ENCODE data around the gene MYD88. TPM values are rescaled to one million over a fixed set of nuclear protein-coding genes. Genes with fewer than 3 reads are reported as not detected.
A peak's percentile ranks its signal among the peaks of the same experiment; 100 is the strongest.

Gene MYD88
- total and polyA plus RNA-seq, 4 donors = 15.4 to 60.3 (median 44.1) TPM

GRCh38 chr3:38165722-38166387 lies 27.4 kb downstream of the MYD88 start:
- H3K27me3 ChIP-seq (ENCODE audit: control insufficient read depth in 4 of 4, insufficient read depth in 4 of 4, low read length in 3 of 4) = no peaks in the 10 kb centered on the region
- peak overlapping the region; percentile 45 to 72 for H3K9ac ChIP-seq (ENCODE audit: low read depth in 1 of 2, low read length in 2 of 2)
- peak overlapping the region; percentile 85 for H3K4me3 ChIP-seq (ENCODE audit: low read depth in 1 of 3, low read length in 3 of 3)
- TF ChIP-seq HNF4A (conservative IDR thresholded peaks at IDR 0.05) (no peak), RAD21 (IDR thresholded peaks at IDR 0.05) (no peak), FOXA2 (IDR thresholded peaks at IDR 0.05) (no peak), CTCF (IDR thresholded peaks at IDR 0.05; ENCODE audit: low read depth, low read length, missing input control) (peak; percentile 4)
- no peaks in the 10 kb centered on the region for H3K36me3 ChIP-seq (ENCODE audit: control insufficient read depth in 4 of 4, insufficient read depth in 3 of 4, low read depth in 1 of 4, low read length in 3 of 4)
- peaks cover 2 to 11% (median 9%) of the 10 kb centered on the region in 4 donors for H3K4me1 ChIP-seq (ENCODE audit: control insufficient read depth in 4 of 4, insufficient read depth in 4 of 4, low read length in 3 of 4)
- peak overlapping the region; percentile 94 to 97 for H3K27ac ChIP-seq (ENCODE audit: low read depth in 1 of 2, low read length in 2 of 2)
- DNase-seq (ENCODE audit: low spot score) = no peak
- H3K9me3 ChIP-seq (ENCODE audit: control insufficient read depth in 4 of 4, low read length in 3 of 4) = no peaks in the 10 kb centered on the region
- WGBS = 1% methylated on average over 62 of the region's 62 CpGs

- no peaks in the 10 kb centered on the region for H3K27me3 ChIP-seq (ENCODE audit: control insufficient read depth in 4 of 4, insufficient read depth in 4 of 4, low read length in 3 of 4)
- no peak overlapping the region for H3K27ac ChIP-seq (ENCODE audit: low read depth in 1 of 2, low read length in 2 of 2)
- DNase-seq (ENCODE audit: low spot score) = no peak
- H3K4me1 ChIP-seq (ENCODE audit: control insufficient read depth in 4 of 4, insufficient read depth in 4 of 4, low read length in 3 of 4) = peaks cover 2 to 11% (median 9%) of the 10 kb centered on the region in 4 donors
- no peak for TF ChIP-seq SP1 (IDR thresholded peaks at IDR 0.05)
- no peak for TF ChIP-seq RAD21 (IDR thresholded peaks at IDR 0.05)
- no peak for TF ChIP-seq ZBTB33 (IDR thresholded peaks at IDR 0.05)
- no peak for TF ChIP-seq EGR1 (IDR thresholded peaks at IDR 0.05; ENCODE audit: low read depth in 2 of 2)
- TF ChIP-seq RXRA (IDR thresholded peaks at IDR 0.05) = no peak
- TF ChIP-seq MAX (IDR thresholded peaks at IDR 0.05) = no peak
- TF ChIP-seq YY1 (IDR thresholded peaks at IDR 0.05) = no peak
- H3K9me3 ChIP-seq (ENCODE audit: control insufficient read depth in 4 of 4, low read length in 3 of 4) = no peaks in the 10 kb centered on the region
- no peak overlapping the region for H3K9ac ChIP-seq (ENCODE audit: low read depth in 1 of 2, low read length in 2 of 2)
- no peaks in the 10 kb centered on the region for H3K36me3 ChIP-seq (ENCODE audit: control insufficient read depth in 4 of 4, insufficient read depth in 3 of 4, low read depth in 1 of 4, low read length in 3 of 4)
- WGBS = 92% methylated on average over 4 of the region's 4 CpGs
- no peak overlapping the region for H3K4me3 ChIP-seq (ENCODE audit: low read depth in 1 of 3, low read length in 3 of 3)
These were observed 29.1 kb downstream of the MYD88 start for GRCh38 chr3:38167591-38167990.

- no peaks in the 10 kb centered on the region for H3K27me3 ChIP-seq (ENCODE audit: control insufficient read depth in 4 of 4, insufficient read depth in 4 of 4, low read length in 3 of 4)
- no peak overlapping the region for H3K27ac ChIP-seq (ENCODE audit: low read depth in 1 of 2, low read length in 2 of 2)
- H3K36me3 ChIP-seq (ENCODE audit: control insufficient read depth in 4 of 4, insufficient read depth in 3 of 4, low read depth in 1 of 4, low read length in 3 of 4) = no peaks in the 10 kb centered on the region
- H3K4me1 ChIP-seq (ENCODE audit: control insufficient read depth in 4 of 4, insufficient read depth in 4 of 4, low read length in 3 of 4) = peaks cover 2 to 16% (median 10%) of the 10 kb centered on the region in 4 donors
- H3K4me3 ChIP-seq (ENCODE audit: low read depth in 1 of 3, low read length in 3 of 3) = no peak overlapping the region
- H3K9ac ChIP-seq (ENCODE audit: low read depth in 1 of 2, low read length in 2 of 2) = no peak overlapping the region
- WGBS = 97% methylated on average over 4 of the region's 4 CpGs
- no peak for DNase-seq (ENCODE audit: low spot score)
- H3K9me3 ChIP-seq (ENCODE audit: control insufficient read depth in 4 of 4, low read length in 3 of 4) = no peaks in the 10 kb centered on the region
- TF ChIP-seq FOXA1 (IDR thresholded peaks at IDR 0.05) = no peak
- TF ChIP-seq REST (IDR thresholded peaks at IDR 0.05) = no peak
- TF ChIP-seq SP1 (IDR thresholded peaks at IDR 0.05) = no peak
- no peak for TF ChIP-seq HNF4A (conservative IDR thresholded peaks at IDR 0.05)
- no peak for TF ChIP-seq GABPA (IDR thresholded peaks at IDR 0.05 in 1 of 2, conservative IDR thresholded peaks at IDR 0.05 in 1 of 2)
- TF ChIP-seq EGR1 (IDR thresholded peaks at IDR 0.05; ENCODE audit: low read depth in 2 of 2) = no peak
- no peak for TF ChIP-seq JUND (IDR thresholded peaks at IDR 0.05)
- TF ChIP-seq RXRA (IDR thresholded peaks at IDR 0.05) = no peak
- no peak for TF ChIP-seq FOXA2 (IDR thresholded peaks at IDR 0.05)
- TF ChIP-seq CTCF (IDR thresholded peaks at IDR 0.05; ENCODE audit: low read depth, low read length, missing input control) = no peak
These were observed 29.9 kb downstream of the MYD88 start for GRCh38 chr3:38168151-38169026.

All from liver (tissue), 9 donors.